Measurements from ENCODE around the gene HOXC9.

HOXC9 gene

DNA sequence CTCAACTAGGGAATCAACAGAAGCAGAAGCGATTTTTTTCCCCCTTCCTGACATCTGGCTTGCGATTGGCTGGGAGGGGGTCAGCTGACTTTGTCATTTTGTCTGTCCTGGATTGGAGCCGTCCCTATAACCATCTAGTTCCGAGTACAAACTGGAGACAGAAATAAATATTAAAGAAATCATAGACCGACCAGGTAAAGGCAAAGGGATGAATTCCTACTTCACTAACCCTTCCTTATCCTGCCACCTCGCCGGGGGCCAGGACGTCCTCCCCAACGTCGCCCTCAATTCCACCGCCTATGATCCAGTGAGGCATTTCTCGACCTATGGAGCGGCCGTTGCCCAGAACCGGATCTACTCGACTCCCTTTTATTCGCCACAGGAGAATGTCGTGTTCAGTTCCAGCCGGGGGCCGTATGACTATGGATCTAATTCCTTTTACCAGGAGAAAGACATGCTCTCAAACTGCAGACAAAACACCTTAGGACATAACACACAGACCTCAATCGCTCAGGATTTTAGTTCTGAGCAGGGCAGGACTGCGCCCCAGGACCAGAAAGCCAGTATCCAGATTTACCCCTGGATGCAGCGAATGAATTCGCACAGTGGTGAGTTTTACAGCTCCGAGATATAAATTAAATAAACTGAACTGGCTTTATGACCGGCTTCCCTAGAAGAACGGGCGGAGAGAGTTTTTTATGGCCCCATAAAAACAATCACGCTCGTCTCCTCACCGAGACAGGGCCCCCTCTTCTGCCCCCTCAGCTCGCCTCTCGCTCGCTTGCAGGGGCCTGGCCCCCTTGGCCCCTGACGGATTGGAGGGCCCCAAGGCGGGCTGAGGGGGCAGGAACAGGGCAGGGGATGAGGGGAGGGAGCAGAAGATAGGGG lies 28.6 kb downstream of the HOXC9 start, which contains the start of gene HOXC6:
TSS of gene HOXC6 (plus strand) at position 127 of the 888 bp plus-strand sequence. CDS start at position 209, 82 bp downstream.
- peak; percentile 89 for DNase-seq (ENCODE audit: low spot score)

DNA sequence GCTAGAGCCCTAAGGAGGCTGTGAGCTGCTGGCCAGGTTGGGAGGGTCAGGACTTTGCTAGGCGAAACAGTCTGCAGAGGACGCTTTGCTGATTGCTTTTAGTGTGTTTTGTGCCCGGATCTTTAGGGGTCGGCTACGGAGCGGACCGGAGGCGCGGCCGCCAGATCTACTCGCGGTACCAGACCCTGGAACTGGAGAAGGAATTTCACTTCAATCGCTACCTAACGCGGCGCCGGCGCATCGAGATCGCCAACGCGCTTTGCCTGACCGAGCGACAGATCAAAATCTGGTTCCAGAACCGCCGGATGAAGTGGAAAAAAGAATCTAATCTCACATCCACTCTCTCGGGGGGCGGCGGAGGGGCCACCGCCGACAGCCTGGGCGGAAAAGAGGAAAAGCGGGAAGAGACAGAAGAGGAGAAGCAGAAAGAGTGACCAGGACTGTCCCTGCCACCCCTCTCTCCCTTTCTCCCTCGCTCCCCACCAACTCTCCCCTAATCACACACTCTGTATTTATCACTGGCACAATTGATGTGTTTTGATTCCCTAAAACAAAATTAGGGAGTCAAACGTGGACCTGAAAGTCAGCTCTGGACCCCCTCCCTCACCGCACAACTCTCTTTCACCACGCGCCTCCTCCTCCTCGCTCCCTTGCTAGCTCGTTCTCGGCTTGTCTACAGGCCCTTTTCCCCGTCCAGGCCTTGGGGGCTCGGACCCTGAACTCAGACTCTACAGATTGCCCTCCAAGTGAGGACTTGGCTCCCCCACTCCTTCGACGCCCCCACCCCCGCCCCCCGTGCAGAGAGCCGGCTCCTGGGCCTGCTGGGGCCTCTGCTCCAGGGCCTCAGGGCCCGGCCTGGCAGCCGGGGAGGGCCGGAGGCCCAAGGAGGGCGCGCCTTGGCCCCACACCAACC lies 29.8 kb downstream of the HOXC9 start:
- DNase-seq (ENCODE audit: low spot score): no peak

DNA sequence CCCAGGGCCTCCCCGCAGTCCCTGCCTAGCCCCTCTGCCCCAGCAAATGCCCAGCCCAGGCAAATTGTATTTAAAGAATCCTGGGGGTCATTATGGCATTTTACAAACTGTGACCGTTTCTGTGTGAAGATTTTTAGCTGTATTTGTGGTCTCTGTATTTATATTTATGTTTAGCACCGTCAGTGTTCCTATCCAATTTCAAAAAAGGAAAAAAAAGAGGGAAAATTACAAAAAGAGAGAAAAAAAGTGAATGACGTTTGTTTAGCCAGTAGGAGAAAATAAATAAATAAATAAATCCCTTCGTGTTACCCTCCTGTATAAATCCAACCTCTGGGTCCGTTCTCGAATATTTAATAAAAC lies 30.5 kb downstream of the HOXC9 start:
- DNase-seq (ENCODE audit: low spot score): no peak

- no peak for DNase-seq (ENCODE audit: low spot score)
Measured at GRCh38 chr12:54030889-54031471, 31.0 kb downstream of the HOXC9 start.

- DNase-seq (ENCODE audit: low spot score): no peak
Measured at GRCh38 chr12:54031480-54031879, 31.5 kb downstream of the HOXC9 start.

DNA sequence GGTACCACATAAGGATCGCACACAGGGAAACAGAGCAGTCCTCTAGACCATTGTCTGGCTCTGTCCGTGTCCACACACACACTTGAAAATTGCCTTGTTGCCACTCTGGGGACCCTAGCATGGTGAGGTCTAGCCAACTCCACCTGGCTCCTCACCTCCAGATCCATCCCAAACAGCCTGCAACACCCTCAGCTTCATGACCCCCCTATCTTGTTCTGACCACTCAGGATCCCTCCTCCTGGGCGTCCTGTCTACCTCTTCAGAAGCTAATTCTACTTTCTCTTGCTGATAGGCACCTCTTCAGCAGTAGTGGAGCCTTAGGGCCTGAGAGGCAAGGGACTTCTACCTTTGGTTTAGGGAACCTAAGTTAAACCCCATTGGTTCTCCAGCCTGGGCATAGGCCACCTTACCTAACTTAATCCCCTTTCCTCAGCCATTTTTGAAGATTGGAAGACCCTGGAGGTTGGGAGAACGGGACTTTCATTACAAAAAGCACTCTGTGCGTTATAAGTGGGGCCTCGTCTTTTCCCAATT lies 32.2 kb downstream of the HOXC9 start:
- no peak for DNase-seq (ENCODE audit: low spot score)

DNA sequence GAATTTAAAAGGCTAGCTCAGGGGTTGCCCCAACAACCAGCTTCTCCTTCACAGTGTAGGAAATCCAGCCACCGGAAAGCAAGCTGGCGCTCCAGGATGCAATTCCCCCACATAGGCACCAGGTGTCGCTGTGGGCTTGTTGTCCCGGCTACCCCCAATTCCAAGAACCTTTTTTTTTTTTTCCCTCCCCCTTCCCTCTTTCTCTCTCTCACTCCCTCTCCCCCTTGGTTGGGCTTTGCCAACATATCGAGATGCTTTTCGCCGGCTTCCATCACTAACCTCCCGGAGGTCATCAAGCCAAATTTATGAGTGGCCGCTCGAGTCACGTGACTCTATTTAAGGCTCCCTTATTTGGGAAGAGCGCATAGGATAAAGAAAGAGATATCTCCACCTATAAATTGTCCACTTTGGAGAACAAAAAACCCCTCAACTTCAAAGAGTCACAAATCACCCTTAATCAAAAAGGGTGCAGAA lies 32.7 kb downstream of the HOXC9 start, which contains the start of gene HOXC5:
TSS of gene HOXC5 (plus strand) at position 424 of the 474 bp plus-strand sequence. CDS start 73 bp downstream, outside the sequence.
- DNase-seq (ENCODE audit: low spot score): peak; percentile 95

GRCh38 chr12:54033106-54033979 lies 33.4 kb downstream of the HOXC9 start:
- peak; percentile 82 for DNase-seq (ENCODE audit: low spot score)

DNA sequence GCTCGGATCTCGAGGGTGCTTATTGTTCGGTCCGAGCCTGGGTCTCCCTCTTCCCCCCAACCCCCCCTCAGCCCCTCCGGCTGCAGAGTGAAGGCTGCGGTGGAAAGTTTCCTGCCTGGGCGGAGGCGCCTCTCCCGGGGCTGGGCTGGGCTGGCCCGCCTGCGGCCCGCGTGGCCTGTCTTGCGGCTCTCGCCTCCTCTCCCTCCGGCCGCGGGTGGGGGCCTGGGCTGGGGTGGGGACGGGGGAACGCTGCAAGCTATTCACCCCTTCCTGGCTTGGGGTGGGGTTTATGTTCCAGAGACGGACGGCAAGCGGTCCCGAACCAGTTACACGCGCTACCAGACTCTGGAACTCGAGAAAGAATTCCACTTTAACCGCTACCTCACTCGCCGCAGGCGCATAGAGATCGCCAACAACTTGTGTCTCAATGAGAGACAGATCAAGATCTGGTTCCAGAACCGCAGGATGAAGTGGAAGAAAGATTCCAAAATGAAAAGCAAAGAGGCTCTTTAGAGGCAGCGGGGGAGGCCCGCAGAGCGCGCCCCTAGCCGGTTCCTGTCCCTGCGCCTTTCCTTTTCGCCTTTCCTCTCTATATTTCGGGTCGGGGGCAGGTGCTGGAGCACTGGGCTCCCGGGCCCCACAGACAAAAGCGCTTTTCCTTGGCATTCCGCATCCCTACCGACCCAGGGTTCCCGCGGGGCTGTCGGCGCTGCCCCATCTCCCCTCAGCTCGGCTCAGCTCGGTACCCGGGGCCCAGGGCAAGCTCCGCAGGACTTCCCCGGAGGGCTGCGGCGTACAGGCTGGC lies 34.2 kb downstream of the HOXC9 start:
- peak; percentile 77 for DNase-seq (ENCODE audit: low spot score)

- no peak for DNase-seq (ENCODE audit: low spot score)
Measured at GRCh38 chr12:54034785-54035310, 34.9 kb downstream of the HOXC9 start.

GRCh38 chr12:54035568-54036264 lies 35.8 kb downstream of the HOXC9 start:
- DNase-seq (ENCODE audit: low spot score): no peak

DNA sequence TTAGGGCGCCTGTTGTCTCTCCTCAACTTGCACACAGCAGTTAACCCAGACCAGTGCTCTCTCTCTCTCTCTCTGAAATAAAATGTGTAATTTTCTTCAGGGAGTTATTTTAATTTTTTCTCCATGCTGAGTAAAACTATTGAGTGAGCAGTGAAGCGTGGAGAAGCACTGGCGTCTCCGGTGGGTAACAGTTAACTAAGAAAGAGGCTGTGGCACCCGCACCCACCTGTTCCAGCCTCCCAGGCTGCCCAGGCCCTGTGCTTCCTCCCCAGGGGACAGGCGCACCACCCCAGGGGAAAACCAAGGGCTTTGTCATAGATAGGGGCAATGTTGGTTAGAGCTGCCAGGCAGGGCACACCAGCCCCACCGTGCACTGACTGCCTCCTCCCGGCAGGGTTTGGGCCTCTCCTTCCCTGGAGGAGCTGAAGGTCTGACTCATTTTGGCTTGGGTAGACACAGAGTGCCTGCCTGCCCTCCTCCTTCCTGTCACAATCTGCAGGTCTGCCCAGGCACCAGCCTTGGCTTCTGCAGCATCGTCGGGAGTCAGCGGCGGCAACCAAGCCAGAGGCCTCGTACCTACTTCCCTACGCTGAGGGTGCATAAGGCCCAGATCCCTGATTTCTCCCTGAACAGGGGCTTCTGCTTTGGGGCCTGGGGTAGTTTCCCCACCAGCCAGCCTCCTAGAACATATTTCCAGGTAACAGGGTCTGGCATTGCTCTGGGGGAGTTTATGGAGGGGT lies 36.8 kb downstream of the HOXC9 start:
- DNase-seq (ENCODE audit: low spot score): no peak

DNA sequence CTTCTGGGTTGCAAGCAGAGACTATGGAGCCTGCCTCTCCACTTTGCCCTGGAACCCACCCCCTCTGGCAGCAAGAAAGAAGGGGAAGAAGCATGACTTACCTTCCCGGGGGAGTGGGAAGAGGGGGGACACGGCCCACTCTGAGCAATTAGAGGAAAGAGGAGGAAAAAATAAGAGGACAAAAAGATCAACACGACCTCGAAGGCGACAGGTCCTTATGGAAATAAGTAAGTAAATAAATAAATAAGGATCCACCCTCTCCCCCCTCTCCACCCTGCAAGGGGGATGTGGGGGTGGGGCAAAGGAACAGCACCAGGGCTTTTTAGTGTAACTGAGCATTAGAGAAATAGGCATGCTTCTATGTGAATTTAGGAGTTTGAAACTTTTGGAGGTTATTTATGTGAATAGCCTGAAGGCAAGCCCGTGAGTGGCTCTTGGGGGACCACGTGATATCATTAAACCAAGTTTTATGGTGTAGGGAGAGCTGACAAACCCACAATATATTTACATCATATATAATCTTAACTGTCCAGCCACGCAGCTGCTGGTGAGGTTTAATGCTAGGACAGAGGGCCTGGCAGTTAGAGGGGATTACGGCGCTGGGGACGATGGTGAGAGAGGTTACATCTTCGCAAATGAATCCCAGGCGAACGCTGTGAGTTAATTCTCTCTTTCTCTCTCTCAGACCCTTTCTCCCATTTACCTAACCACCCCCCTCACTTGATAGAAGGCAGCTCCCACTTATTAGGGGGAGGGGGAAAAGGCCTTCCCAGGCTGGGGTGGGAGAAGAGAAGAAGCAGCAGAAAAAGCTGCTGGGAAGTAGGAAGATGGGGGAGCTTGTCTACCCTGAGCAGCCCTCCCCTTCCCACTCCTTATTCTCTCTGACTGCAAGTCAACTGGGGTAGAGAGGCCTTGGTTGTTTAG lies 37.7 kb downstream of the HOXC9 start:
- no peak for DNase-seq (ENCODE audit: low spot score)

GRCh38 chr12:54038284-54038870 lies 38.4 kb downstream of the HOXC9 start:
- DNase-seq (ENCODE audit: low spot score): no peak

DNA sequence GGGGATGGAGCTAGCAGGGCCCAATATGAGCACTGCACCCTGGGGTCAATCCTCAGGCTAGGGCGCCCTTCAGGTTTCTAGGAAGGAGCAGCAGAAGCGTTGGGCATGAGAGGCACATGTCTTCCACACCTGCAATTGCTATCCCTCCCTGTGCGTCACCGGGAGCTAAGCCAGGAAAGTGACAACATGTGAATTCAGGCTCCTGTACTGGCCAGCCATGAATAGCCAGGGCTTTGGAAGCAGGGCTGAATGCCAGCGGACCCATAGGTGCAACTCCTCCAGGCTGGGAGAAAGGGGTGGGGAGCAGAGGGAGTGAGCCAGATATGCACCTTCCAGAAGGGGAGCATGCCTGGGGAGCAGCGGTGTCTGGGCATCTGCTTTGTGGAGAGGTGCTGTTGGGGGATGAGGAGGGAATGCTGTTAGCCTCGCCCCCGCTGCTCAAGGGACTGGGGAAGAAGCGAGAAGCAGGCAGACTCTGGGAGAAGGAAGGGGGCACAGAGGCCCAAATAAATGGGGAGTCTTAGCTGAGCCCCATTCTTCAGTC lies 39.0 kb downstream of the HOXC9 start:
- DNase-seq (ENCODE audit: low spot score): no peak

DNA sequence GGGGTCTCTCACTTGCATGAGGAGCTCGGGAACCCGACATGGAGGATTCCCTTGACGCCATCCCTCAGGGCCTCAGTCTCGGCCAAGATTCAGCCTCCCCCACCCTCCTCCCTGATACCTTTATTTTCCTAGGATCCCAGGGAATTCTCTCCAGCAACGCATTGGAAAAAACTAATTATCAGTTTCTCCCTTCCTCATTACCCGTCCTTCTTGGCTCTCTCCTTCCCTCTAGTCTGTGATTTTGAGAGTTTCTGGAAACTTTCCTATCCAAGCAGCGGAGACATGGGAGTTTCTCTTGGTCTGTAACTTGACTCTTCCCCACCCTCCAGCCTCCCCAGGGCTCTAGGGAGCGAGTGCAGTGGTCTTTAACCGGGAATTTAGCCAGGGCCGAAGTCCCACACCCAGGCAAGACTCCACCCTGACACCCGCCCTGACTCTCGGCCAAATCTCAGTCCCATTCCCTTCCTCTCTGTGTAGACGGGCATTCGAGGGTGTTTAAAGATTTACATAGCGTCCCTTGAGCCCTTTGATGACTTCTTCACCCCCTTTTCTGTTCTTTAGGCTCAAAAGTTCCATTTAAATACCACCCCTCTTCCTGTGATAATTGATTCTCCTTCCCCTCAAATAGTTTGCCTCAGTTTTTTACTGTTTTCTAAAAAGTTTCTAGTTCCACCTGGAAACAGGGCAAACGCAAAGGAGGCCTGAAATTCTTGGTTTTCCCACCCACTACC lies 39.6 kb downstream of the HOXC9 start:
- DNase-seq (ENCODE audit: low spot score): no peak

Measured in HuH-7.5 (cell line).